Suprapubic skin (tissue), 3 donors: Measurements from ENCODE around the gene CAAP1.

Experiments
- CTCF ChIP-seq, 2 donors: fragments of 200-600 bp in 1 of 2; fragments of 450-650 bp in 1 of 2; sonication (generic) in 1 of 2; IDR thresholded peaks; one replicate each; pipeline ENCODE4 v1.5.1; 2016 to 2019; ENCODE audit warnings: antibody characterized with exemption in 2 of 2, mild to moderate bottlenecking in 1 of 2, moderate library complexity in 1 of 2
- POLR2AphosphoS5 ChIP-seq, 3 donors: sonication (generic); formaldehyde crosslinking; IDR thresholded peaks; one replicate each; pipeline ENCODE4 v1.6.1; 2017; ENCODE audit warnings: antibody characterized with exemption in 3 of 3

GRCh38 chr9:26850995-26851394 lies 41.6 kb downstream of the CAAP1 start:
- no peak for TF ChIP-seq POLR2AphosphoS5 (IDR thresholded peaks at IDR 0.05)
- TF ChIP-seq CTCF (IDR thresholded peaks at IDR 0.05), result no peak
